Endothelial cell (in vitro differentiated cells): ENCODE data around the gene BICDL2. TPM values are rescaled to one million over a fixed set of nuclear protein-coding genes. Genes with fewer than 3 reads are reported as not detected.

Experiments used
- DNase-seq: peaks from one replicate; pipeline ENCODE4 v3.0.0; 2021; ENCODE audit warnings: low spot score
- H3K27ac Mint-ChIP-seq: one replicate; pipeline ENCODE4 v1.8.0; 2021; ENCODE audit warnings: mixed read lengths, inconsistent platforms; ENCODE audit not compliant: unreplicated experiment
- H3K27me3 Mint-ChIP-seq: one replicate; pipeline ENCODE4 v1.8.0; 2021; ENCODE audit warnings: mild to moderate bottlenecking, moderate library complexity, mixed read lengths, inconsistent platforms; ENCODE audit not compliant: unreplicated experiment
- H3K36me3 Mint-ChIP-seq: one replicate; pipeline ENCODE4 v1.8.0; 2021; ENCODE audit warnings: mild to moderate bottlenecking, low read depth, mixed read lengths, inconsistent platforms; ENCODE audit not compliant: unreplicated experiment
- H3K4me1 Mint-ChIP-seq: one replicate; pipeline ENCODE4 v1.8.0; 2021; ENCODE audit warnings: mild to moderate bottlenecking, mixed read lengths, inconsistent platforms; ENCODE audit not compliant: unreplicated experiment
- H3K4me3 Mint-ChIP-seq: one replicate; pipeline ENCODE4 v1.8.0; 2021; ENCODE audit warnings: mild to moderate bottlenecking, mixed read lengths, inconsistent platforms; ENCODE audit not compliant: unreplicated experiment
- H3K9me3 Mint-ChIP-seq: one replicate; pipeline ENCODE4 v1.8.0; 2021; ENCODE audit warnings: mixed read lengths, inconsistent platforms; ENCODE audit not compliant: unreplicated experiment
- total RNA-seq: library from RNA; stranded (reverse); fragmentation: NEBNext Ultra II Directional; extraction: Animal tissue kit (Norgen Biotek cat#: 25700); gene quantifications from one replicate; pipeline ENCODE4 v1.2.1, GENCODE V29; 2021; ENCODE audit not compliant: unreplicated experiment
- TF ChIP-seq, protein P1 (sequence below): fragments of 200-600 bp; sonication (generic); IDR thresholded peaks from one replicate; pipeline ENCODE4 v1.5.0; 2021; ENCODE audit warnings: antibody characterized with exemption; ENCODE audit not compliant: unreplicated experiment

The BICDL2 gene
- total RNA-seq, 1 donor from 2014 or later = 0.13 TPM

DNA sequence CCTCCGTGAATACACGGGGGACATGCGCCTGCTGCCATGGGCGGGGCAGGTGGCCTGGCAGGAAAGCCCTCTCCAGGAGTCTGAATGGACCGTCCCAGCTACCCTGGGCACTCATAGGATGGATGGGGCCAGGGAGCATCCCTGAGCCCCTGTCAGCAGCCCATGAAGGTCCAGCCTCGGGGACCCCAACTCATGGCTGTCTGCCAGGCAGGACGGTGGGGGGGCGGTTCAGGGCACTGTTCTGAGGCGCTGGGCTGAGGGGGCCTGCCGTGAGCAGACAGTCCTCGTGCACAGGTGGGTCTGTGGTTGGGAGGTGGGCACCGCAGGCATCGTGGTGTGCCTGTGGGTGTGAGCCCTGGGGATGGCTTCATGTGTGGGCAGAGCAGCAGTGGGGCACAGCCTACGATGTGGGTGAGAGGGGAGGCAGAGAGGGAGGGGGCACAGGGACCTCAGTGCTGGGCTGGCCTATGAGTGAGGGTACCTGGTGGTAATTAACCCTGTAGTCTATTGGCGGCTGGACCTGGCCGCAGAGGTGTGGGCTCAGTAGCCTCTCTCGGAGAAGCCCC is 50.0 kb downstream of the BICDL2 start:
- DNase-seq = no peak
- Mint-ChIP-seq H3K9me3 (no peaks in the 10 kb centered on the region), H3K36me3 (no peaks in the 10 kb centered on the region), H3K4me1 (peaks cover 4% of the 10 kb centered on the region), H3K27ac (no peak overlapping the region), H3K4me3 (no peak overlapping the region), H3K27me3 (peaks cover 4% of the 10 kb centered on the region)
- TF ChIP-seq, protein P1, sequence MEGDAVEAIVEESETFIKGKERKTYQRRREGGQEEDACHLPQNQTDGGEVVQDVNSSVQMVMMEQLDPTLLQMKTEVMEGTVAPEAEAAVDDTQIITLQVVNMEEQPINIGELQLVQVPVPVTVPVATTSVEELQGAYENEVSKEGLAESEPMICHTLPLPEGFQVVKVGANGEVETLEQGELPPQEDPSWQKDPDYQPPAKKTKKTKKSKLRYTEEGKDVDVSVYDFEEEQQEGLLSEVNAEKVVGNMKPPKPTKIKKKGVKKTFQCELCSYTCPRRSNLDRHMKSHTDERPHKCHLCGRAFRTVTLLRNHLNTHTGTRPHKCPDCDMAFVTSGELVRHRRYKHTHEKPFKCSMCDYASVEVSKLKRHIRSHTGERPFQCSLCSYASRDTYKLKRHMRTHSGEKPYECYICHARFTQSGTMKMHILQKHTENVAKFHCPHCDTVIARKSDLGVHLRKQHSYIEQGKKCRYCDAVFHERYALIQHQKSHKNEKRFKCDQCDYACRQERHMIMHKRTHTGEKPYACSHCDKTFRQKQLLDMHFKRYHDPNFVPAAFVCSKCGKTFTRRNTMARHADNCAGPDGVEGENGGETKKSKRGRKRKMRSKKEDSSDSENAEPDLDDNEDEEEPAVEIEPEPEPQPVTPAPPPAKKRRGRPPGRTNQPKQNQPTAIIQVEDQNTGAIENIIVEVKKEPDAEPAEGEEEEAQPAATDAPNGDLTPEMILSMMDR = no peak

DNA sequence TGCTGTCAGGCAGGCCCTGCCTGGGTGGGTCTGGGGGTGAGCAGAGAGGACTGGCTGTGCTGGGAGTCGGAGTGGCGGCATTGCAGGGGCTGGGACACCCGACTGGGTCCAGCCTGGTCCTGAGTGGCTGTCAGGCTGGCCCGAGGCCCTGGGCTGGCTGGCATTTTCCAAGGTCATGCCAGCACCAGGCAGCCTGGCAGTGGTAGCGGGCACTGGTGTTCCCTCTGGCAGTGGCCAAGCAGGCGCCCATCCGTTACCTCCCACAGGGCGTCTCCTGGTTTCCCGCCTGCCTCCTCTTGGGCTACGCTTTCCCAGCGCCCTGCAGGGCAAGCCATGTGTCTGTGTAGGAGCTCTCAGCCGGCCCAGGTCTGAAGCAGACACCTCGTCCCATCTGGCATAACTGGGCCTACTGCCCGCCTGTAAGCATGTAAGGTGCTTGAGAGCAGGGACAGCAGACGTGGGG is 50.8 kb downstream of the BICDL2 start:
- no peaks in the 10 kb centered on the region for H3K9me3 Mint-ChIP-seq
- H3K4me3 Mint-ChIP-seq = no peak overlapping the region
- H3K4me1 Mint-ChIP-seq = peaks cover 12% of the 10 kb centered on the region
- DNase-seq = no peak
- H3K27ac Mint-ChIP-seq = no peak overlapping the region
- TF ChIP-seq, protein P1 = no peak
- H3K27me3 Mint-ChIP-seq = peaks cover 7% of the 10 kb centered on the region
- no peaks in the 10 kb centered on the region for H3K36me3 Mint-ChIP-seq

DNA sequence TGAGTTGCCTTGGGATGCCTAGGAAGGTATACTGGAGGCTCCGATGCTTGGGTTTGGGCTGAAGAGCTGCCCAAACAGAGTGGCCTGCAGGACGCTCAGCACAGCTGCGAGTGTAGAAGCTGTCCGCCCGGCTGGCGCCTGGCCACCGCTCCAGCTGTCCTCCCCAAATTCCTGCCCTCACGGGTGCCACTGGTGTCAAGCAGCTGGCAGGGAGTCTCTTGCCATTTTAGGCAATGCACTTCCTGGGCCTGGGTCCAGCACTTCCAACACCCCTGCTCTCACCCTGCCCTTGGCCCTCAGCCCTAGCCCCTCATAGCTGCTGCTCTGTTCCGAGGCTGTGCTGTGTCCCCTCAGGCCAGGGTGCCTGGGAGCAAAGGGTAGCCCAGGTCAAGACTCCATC is 51.3 kb downstream of the BICDL2 start:
- H3K4me1 Mint-ChIP-seq = peaks cover 13% of the 10 kb centered on the region
- TF ChIP-seq, protein P1 = no peak
- no peak overlapping the region for H3K4me3 Mint-ChIP-seq
- no peak overlapping the region for H3K27ac Mint-ChIP-seq
- H3K27me3 Mint-ChIP-seq = peaks cover 7% of the 10 kb centered on the region
- H3K9me3 Mint-ChIP-seq = no peaks in the 10 kb centered on the region
- no peak for DNase-seq
- H3K36me3 Mint-ChIP-seq = no peaks in the 10 kb centered on the region

DNA sequence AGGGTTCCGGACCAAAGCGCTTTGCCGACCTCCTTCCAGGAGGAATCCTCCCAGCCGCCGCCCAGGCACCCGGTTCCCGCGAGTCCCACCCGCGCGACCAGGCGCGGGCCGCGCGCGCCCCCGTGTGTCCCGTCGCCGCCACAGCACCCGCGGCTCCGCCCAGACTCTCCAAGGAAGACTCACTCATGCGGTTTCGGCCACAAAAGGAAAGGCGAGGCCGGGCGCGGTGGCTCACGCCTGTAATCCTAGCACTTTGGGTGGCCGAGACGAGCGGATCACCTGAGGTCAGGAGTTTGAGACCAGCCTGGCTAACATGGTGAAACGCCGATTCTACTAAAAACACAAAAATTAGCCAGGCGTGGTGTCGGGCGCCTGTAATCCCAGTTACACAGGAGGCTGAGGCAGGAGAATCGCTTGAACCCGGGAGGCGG is 53.0 kb downstream of the BICDL2 start:
- H3K9me3 Mint-ChIP-seq = no peaks in the 10 kb centered on the region
- DNase-seq = peak; percentile 95
- H3K27me3 Mint-ChIP-seq = peaks cover 7% of the 10 kb centered on the region
- H3K27ac Mint-ChIP-seq = no peak overlapping the region
- H3K4me1 Mint-ChIP-seq = peaks cover 13% of the 10 kb centered on the region
- no peaks in the 10 kb centered on the region for H3K36me3 Mint-ChIP-seq
- TF ChIP-seq, protein P1 = peak; percentile 85
- no peak overlapping the region for H3K4me3 Mint-ChIP-seq

DNA sequence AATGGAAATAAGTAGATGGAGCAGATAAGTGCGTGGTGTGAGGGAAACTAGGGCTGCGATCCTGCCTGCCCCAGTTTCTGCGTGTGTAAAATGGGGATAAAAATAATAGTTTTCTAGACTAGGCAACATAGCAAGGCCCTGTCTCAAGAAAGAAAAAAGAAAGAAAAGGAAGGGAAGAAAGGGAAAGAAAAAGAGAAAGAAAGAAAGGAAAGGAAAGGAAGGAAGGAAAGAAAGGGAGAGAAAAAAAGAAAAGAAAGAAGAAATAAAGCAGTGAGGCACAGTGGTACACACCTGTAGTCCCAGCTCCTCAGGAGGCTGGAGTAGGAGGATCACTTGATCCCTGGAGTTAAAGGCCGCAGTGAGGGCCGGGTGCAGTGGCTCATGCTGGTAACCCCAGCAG is 54.3 kb downstream of the BICDL2 start:
- H3K4me1 Mint-ChIP-seq = peaks cover 13% of the 10 kb centered on the region
- H3K27me3 Mint-ChIP-seq = peaks cover 7% of the 10 kb centered on the region
- H3K36me3 Mint-ChIP-seq = no peaks in the 10 kb centered on the region
- DNase-seq = no peak
- TF ChIP-seq, protein P1 = no peak
- H3K27ac Mint-ChIP-seq = no peak overlapping the region
- H3K9me3 Mint-ChIP-seq = no peaks in the 10 kb centered on the region
- no peak overlapping the region for H3K4me3 Mint-ChIP-seq
